NCI-H748 (cell line): Measurements from ENCODE around the gene PPP4R4.
A peak's percentile ranks its signal among the peaks of the same experiment; 100 is the strongest.
"Not testable (repeated sequence)": the region's sequence is repeated elsewhere in the genome, so short reads cannot be mapped to it uniquely, and the experiment has no call there.

Source experiments
- DNase-seq: peaks from one replicate; lab custom pipeline; 2025; ENCODE audit not compliant: unreplicated experiment; lab: John Stamatoyannopoulos, UW

Gene PPP4R4

GRCh38 chr14:94268582-94268981, 94.5 kb downstream of the PPP4R4 start:
- DNase-seq = not testable (repeated sequence)

- DNase-seq = no peak
Measured at GRCh38 chr14:94269156-94269555, 95.0 kb downstream of the PPP4R4 start.

GRCh38 chr14:94276898-94277561, 102.9 kb downstream of the PPP4R4 start:
- DNase-seq = not testable (repeated sequence)

GRCh38 chr14:94278731-94279130, 104.6 kb downstream of the PPP4R4 start:
- no peak for DNase-seq

- no peak for DNase-seq
Measured at GRCh38 chr14:94282991-94283723, 109.0 kb downstream of the PPP4R4 start.

GRCh38 chr14:94284221-94284620, 110.1 kb downstream of the PPP4R4 start:
- no peak for DNase-seq

- no peak for DNase-seq
Measured at GRCh38 chr14:94285158-94285557, 111.0 kb downstream of the PPP4R4 start.

- DNase-seq = peak; percentile 29
Measured at GRCh38 chr14:94288610-94289465, 114.7 kb downstream of the PPP4R4 start.

GRCh38 chr14:94290197-94290596, 116.1 kb downstream of the PPP4R4 start:
- no peak for DNase-seq

GRCh38 chr14:94291159-94291905, 117.2 kb downstream of the PPP4R4 start:
- DNase-seq = no peak

GRCh38 chr14:94291906-94292525, 117.9 kb downstream of the PPP4R4 start:
- no peak for DNase-seq

- DNase-seq = no peak
Measured at GRCh38 chr14:94292526-94292871, 118.4 kb downstream of the PPP4R4 start.

- DNase-seq = no peak
Measured at GRCh38 chr14:94292872-94293577, 118.9 kb downstream of the PPP4R4 start, which contains the start of gene SERPINA10. TSS of gene SERPINA10 (minus strand) at chr14:94293268. CDS start at chr14:94290593, 2,675 bp downstream.

- no peak for DNase-seq
Measured at GRCh38 chr14:94293578-94293924, 119.4 kb downstream of the PPP4R4 start.

GRCh38 chr14:94295360-94296180, 121.4 kb downstream of the PPP4R4 start:
- no peak for DNase-seq

- DNase-seq = not testable (repeated sequence)
Measured at GRCh38 chr14:94296181-94296545, 122.0 kb downstream of the PPP4R4 start.

GRCh38 chr14:94298130-94298529, 124.0 kb downstream of the PPP4R4 start:
- DNase-seq = no peak

GRCh38 chr14:94303111-94303510, 129.0 kb downstream of the PPP4R4 start:
- no peak for DNase-seq

- DNase-seq = no peak
Measured at GRCh38 chr14:94304243-94304642, 130.1 kb downstream of the PPP4R4 start.
